Mesenchymal stem cell (in vitro differentiated cells and primary cell): ENCODE data around the gene DCST2.
A peak's percentile ranks its signal among the peaks of the same experiment; 100 is the strongest.

ENCODE experiments used
- DNase-seq: peaks from one replicate; pipeline ENCODE4 v3.0.0-alpha.2; 2013
- H2AFZ ChIP-seq: one replicate; pipeline ENCODE4 v1.6.1; 2013; ENCODE audit warnings: low read depth, mild to moderate bottlenecking, control low read depth, inconsistent platforms, low read length, moderate library complexity
- H2AK5ac ChIP-seq: 2 replicates; pipeline ENCODE4 v1.6.1; 2013; ENCODE audit warnings: low read length, moderate library complexity, mild to moderate bottlenecking, inconsistent platforms; ENCODE audit not compliant: severe bottlenecking
- H2BK120ac ChIP-seq: one replicate; pipeline ENCODE4 v1.6.1; 2013; ENCODE audit warnings: low read depth, mild to moderate bottlenecking, inconsistent platforms, low read length, moderate library complexity
- H2BK12ac ChIP-seq, 2 experiments: one replicate each; pipeline ENCODE4 v1.6.1; 2013; ENCODE audit warnings: inconsistent platforms in 2 of 2, low read length in 2 of 2, mild to moderate bottlenecking in 2 of 2, moderate library complexity in 2 of 2, control low read depth in 1 of 2
- H2BK15ac ChIP-seq: one replicate; pipeline ENCODE4 v1.6.1; 2013; ENCODE audit warnings: mild to moderate bottlenecking, low read depth, inconsistent platforms; ENCODE audit not compliant: poor library complexity, severe bottlenecking
- H2BK5ac ChIP-seq: 2 replicates; pipeline ENCODE4 v1.6.1; 2013; ENCODE audit warnings: low read depth, mild to moderate bottlenecking, low read length, control low read depth, inconsistent platforms; ENCODE audit not compliant: poor library complexity, severe bottlenecking
- H3K14ac ChIP-seq, 2 experiments: one replicate each; pipeline ENCODE4 v1.6.1; 2013; ENCODE audit warnings: inconsistent platforms in 2 of 2, low read length in 2 of 2, control low read depth in 1 of 2, mild to moderate bottlenecking in 1 of 2, moderate library complexity in 1 of 2
- H3K18ac ChIP-seq, 2 experiments: one replicate each; pipeline ENCODE4 v1.6.1; 2013; ENCODE audit warnings: inconsistent platforms in 2 of 2, low read length in 2 of 2, control low read depth in 1 of 2, low read depth in 1 of 2, mild to moderate bottlenecking in 1 of 2
- H3K23ac ChIP-seq, 2 experiments: one replicate each; pipeline ENCODE4 v1.6.1; 2013; ENCODE audit warnings: inconsistent platforms in 2 of 2, low read length in 2 of 2, mild to moderate bottlenecking in 2 of 2, moderate library complexity in 2 of 2, control low read depth in 1 of 2
- H3K27ac ChIP-seq: 2 replicates; pipeline ENCODE4 v1.5.1; 2013; ENCODE audit warnings: mild to moderate bottlenecking, moderate library complexity, low read length, control low read depth, inconsistent platforms; ENCODE audit not compliant: poor library complexity, severe bottlenecking
- H3K27me3 ChIP-seq, 2 experiments: 2 replicates each; pipeline versions ENCODE4 v1.6.1 to v1.7.0; 2013; ENCODE audit warnings: low read length in 2 of 2, mild to moderate bottlenecking in 2 of 2, moderate library complexity in 2 of 2, control low read depth in 1 of 2, inconsistent platforms in 1 of 2; ENCODE audit not compliant: control insufficient read depth in 1 of 2, insufficient read depth in 1 of 2
- H3K36me3 ChIP-seq, 2 experiments: 2 replicates each; pipeline versions ENCODE4 v1.6.1 to v1.7.0; 2013; ENCODE audit warnings: low read length in 2 of 2, control low read depth in 1 of 2, inconsistent platforms in 1 of 2, low read depth in 1 of 2, mild to moderate bottlenecking in 1 of 2; ENCODE audit not compliant: insufficient read depth in 2 of 2, control insufficient read depth in 1 of 2
- H3K4ac ChIP-seq, 2 experiments: one replicate each; pipeline ENCODE4 v1.6.1; 2013; ENCODE audit warnings: inconsistent platforms in 2 of 2, low read length in 2 of 2, mild to moderate bottlenecking in 2 of 2, moderate library complexity in 2 of 2, control low read depth in 1 of 2, low read depth in 1 of 2
- H3K4me1 ChIP-seq: 2 replicates; pipeline ENCODE4 v1.6.1; 2013; ENCODE audit warnings: low read depth, low read length, control low read depth; ENCODE audit not compliant: control insufficient read depth, insufficient read depth
- H3K4me2 ChIP-seq: 2 replicates; pipeline ENCODE4 v1.6.1; 2013; ENCODE audit warnings: low read length, mild to moderate bottlenecking, inconsistent platforms; ENCODE audit not compliant: poor library complexity, severe bottlenecking
- H3K4me3 ChIP-seq, 2 experiments: 2 replicates each; pipeline versions ENCODE4 v1.5.1 to v1.7.0; 2013; ENCODE audit warnings: low read length in 2 of 2, mild to moderate bottlenecking in 2 of 2, control low read depth in 1 of 2, low read depth in 1 of 2; ENCODE audit not compliant: insufficient read depth in 1 of 2
- H3K79me1 ChIP-seq: replicated peaks from 2 replicates; pipeline ENCODE4 v1.6.1; 2013; ENCODE audit warnings: mild to moderate bottlenecking, control low read depth, low read length, inconsistent platforms; ENCODE audit not compliant: poor library complexity, severe bottlenecking
- H3K9ac ChIP-seq: 2 replicates; pipeline ENCODE4 v1.7.0; 2013; ENCODE audit warnings: mild to moderate bottlenecking, low read length, moderate library complexity
- H3K9me3 ChIP-seq: 2 replicates; pipeline ENCODE4 v1.7.0; 2013; ENCODE audit warnings: mild to moderate bottlenecking, low read length; ENCODE audit not compliant: control insufficient read depth
- H4K8ac ChIP-seq: one replicate; pipeline ENCODE4 v1.6.1; 2013; ENCODE audit warnings: inconsistent platforms, mild to moderate bottlenecking, low read length, moderate library complexity
- H4K91ac ChIP-seq: one replicate; pipeline ENCODE4 v1.6.1; 2013; ENCODE audit warnings: mild to moderate bottlenecking, low read length, inconsistent platforms
- WGBS: methylation state at CpG from one replicate; pipeline ENCODE4 v1.1.7; 2013; ENCODE audit warnings: mixed read lengths; 5-methylcytosine and 5-hydroxymethylcytosine counted together

Gene DCST2

GRCh38 chr1:155068599-155068998 lies 35.0 kb upstream of the DCST2 start:
- no peak overlapping the region for H4K8ac ChIP-seq
- 79% methylated on average over 3 of the region's 3 CpGs for WGBS
- H3K9me3 ChIP-seq: no peaks in the 10 kb centered on the region
- no peak overlapping the region for H2BK12ac ChIP-seq
- no peak overlapping the region for H3K14ac ChIP-seq
- no peak overlapping the region for H2BK120ac ChIP-seq
- H3K9ac ChIP-seq: no peak overlapping the region
- H3K27ac ChIP-seq: no peak overlapping the region
- no peak overlapping the region for H3K23ac ChIP-seq
- no peak overlapping the region for H2AK5ac ChIP-seq
- H2BK5ac ChIP-seq: no peak overlapping the region
- peaks cover 20% of the 10 kb centered on the region for H3K4me1 ChIP-seq
- H2AFZ ChIP-seq: no peak overlapping the region
- H3K27me3 ChIP-seq: peaks cover 4 to 31% of the 10 kb centered on the region in 2 experiments
- no peak overlapping the region for H2BK15ac ChIP-seq
- no peak overlapping the region for H3K4ac ChIP-seq
- no peak overlapping the region for H4K91ac ChIP-seq
- H3K18ac ChIP-seq: no peak overlapping the region
- H3K79me1 ChIP-seq: peaks cover 12% of the 10 kb centered on the region
- DNase-seq: no peak
- no peak overlapping the region for H3K4me3 ChIP-seq
- peaks cover 3 to 34% of the 10 kb centered on the region in 2 experiments for H3K36me3 ChIP-seq
- no peak overlapping the region for H3K4me2 ChIP-seq

- Histone ChIP-seq H3K18ac (no peak overlapping the region), H3K27ac (no peak overlapping the region), H2BK120ac (no peak overlapping the region), H4K8ac (no peak overlapping the region), H3K23ac (no peak overlapping the region), H3K27me3 (peaks cover 0 to 12% of the 10 kb centered on the region in 2 experiments), H2BK5ac (no peak overlapping the region), H2BK12ac (no peak overlapping the region), H3K4ac (no peak overlapping the region), H3K4me2 (no peak overlapping the region), H3K36me3 (peaks cover 3 to 34% of the 10 kb centered on the region in 2 experiments), H2AFZ (no peak overlapping the region), H3K14ac (no peak overlapping the region), H2AK5ac (no peak overlapping the region), H3K4me1 (peaks cover 35% of the 10 kb centered on the region), H2BK15ac (no peak overlapping the region), H3K4me3 (no peak overlapping the region), H4K91ac (no peak overlapping the region), H3K79me1 (peaks cover 12% of the 10 kb centered on the region), H3K9me3 (no peaks in the 10 kb centered on the region), H3K9ac (no peak overlapping the region)
- DNase-seq: no peak
- 94% methylated on average over 8 of the region's 8 CpGs for WGBS
These were observed 33.2 kb upstream of the DCST2 start for GRCh38 chr1:155066777-155067176.

- no peak overlapping the region for H2BK120ac ChIP-seq
- H3K4me2 ChIP-seq: peak overlapping the region; percentile 11
- peaks cover 13 to 45% of the 10 kb centered on the region in 2 experiments for H3K36me3 ChIP-seq
- WGBS: 83% methylated on average over 3 of the region's 5 CpGs
- H3K79me1 ChIP-seq: peaks cover 12% of the 10 kb centered on the region
- H3K4ac ChIP-seq: no peak overlapping the region
- peak overlapping the region; percentile 92 for H3K9ac ChIP-seq
- H2BK12ac ChIP-seq: no peak overlapping the region
- no peak overlapping the region for H3K23ac ChIP-seq
- no peaks in the 10 kb centered on the region for H3K27me3 ChIP-seq
- peak overlapping the region in 1 of 2 experiments; percentile 92 for H3K4me3 ChIP-seq
- H4K8ac ChIP-seq: no peak overlapping the region
- no peak overlapping the region for H3K27ac ChIP-seq
- no peaks in the 10 kb centered on the region for H3K9me3 ChIP-seq
- H4K91ac ChIP-seq: no peak overlapping the region
- H2AK5ac ChIP-seq: no peak overlapping the region
- no peak overlapping the region for H2BK5ac ChIP-seq
- peaks cover 23% of the 10 kb centered on the region for H3K4me1 ChIP-seq
- H3K14ac ChIP-seq: no peak overlapping the region
- H2BK15ac ChIP-seq: no peak overlapping the region
- DNase-seq: no peak
- no peak overlapping the region for H3K18ac ChIP-seq
- no peak overlapping the region for H2AFZ ChIP-seq
These were observed 31.4 kb upstream of the DCST2 start for GRCh38 chr1:155064832-155065429.

GRCh38 chr1:155064111-155064831 lies 30.7 kb upstream of the DCST2 start:
- H3K79me1 ChIP-seq: peaks cover 12% of the 10 kb centered on the region

More at GRCh38 chr1:155064111-155064831, 30.7 kb upstream of the DCST2 start:
- H2BK120ac ChIP-seq: peak overlapping the region; percentile 76
- no peak overlapping the region for H2BK5ac ChIP-seq
- no peak overlapping the region for H4K91ac ChIP-seq
- no peak overlapping the region for H3K23ac ChIP-seq
- H2AFZ ChIP-seq: no peak overlapping the region
- H3K14ac ChIP-seq: peak overlapping the region in 1 of 2 experiments; percentile 8
- H3K4me2 ChIP-seq: peak overlapping the region; percentile 79
- peaks cover 18 to 41% of the 10 kb centered on the region in 2 experiments for H3K36me3 ChIP-seq
- H2AK5ac ChIP-seq: no peak overlapping the region
- H3K9me3 ChIP-seq: no peaks in the 10 kb centered on the region
- no peak overlapping the region for H2BK15ac ChIP-seq
- peak; percentile 49 for DNase-seq
- peak overlapping the region; percentile 92 for H3K9ac ChIP-seq
- peak overlapping the region in 1 of 2 experiments; percentile 95 for H3K18ac ChIP-seq
- H4K8ac ChIP-seq: no peak overlapping the region
- H3K27me3 ChIP-seq: no peaks in the 10 kb centered on the region
- H2BK12ac ChIP-seq: no peak overlapping the region
- 10% methylated on average over 8 of the region's 14 CpGs for WGBS
- H3K27ac ChIP-seq: no peak overlapping the region
- no peak overlapping the region for H3K4ac ChIP-seq
- H3K4me3 ChIP-seq: peak overlapping the region; percentile 90 to 92
- peaks cover 23% of the 10 kb centered on the region for H3K4me1 ChIP-seq
